Measurements from ENCODE around the gene ME2.
A peak's percentile ranks its signal among the peaks of the same experiment; 100 is the strongest.
"Not testable (repeated sequence)": the region's sequence is repeated elsewhere in the genome, so short reads cannot be mapped to it uniquely, and the experiment has no call there.

ME2 gene

GRCh38 chr18:50878345-50879301 lies at the start of gene ME2:
ME2 (plus strand) TSS chr18:50879118; CDS start chr18:50895821, 16,703 bp downstream.
- Mint-ChIP-seq H3K9me3 (no peaks in the 10 kb centered on the region), H3K4me1 (ENCODE audit: low read depth) (peaks cover 30% of the 10 kb centered on the region), H3K27ac (peak within 1 kb of the TSS; percentile 97), H3K4me3 (peak within 1 kb of the TSS; percentile 94), H3K27me3 (no peaks in the 10 kb centered on the region), H3K36me3 (ENCODE audit: low read depth) (peaks cover 24% of the 10 kb centered on the region)
- DNase-seq = peak; percentile 97

- DNase-seq = no peak
- no peak overlapping the region for H3K4me3 Mint-ChIP-seq
Measured at GRCh38 chr18:50829644-50830043, 49.3 kb upstream of the ME2 start.

GRCh38 chr18:50830544-50830943 lies 48.4 kb upstream of the ME2 start:
- Mint-ChIP-seq H3K4me1 (ENCODE audit: low read depth) (no peaks in the 10 kb centered on the region), H3K4me3 (no peak overlapping the region), H3K27me3 (no peaks in the 10 kb centered on the region), H3K27ac (no peak overlapping the region), H3K36me3 (ENCODE audit: low read depth) (no peaks in the 10 kb centered on the region), H3K9me3 (no peaks in the 10 kb centered on the region)
- no peak for DNase-seq

More at GRCh38 chr18:50829644-50830043, 49.3 kb upstream of the ME2 start:
- Mint-ChIP-seq H3K36me3 (ENCODE audit: low read depth) (no peaks in the 10 kb centered on the region), H3K9me3 (no peaks in the 10 kb centered on the region), H3K27ac (no peak overlapping the region), H3K27me3 (no peaks in the 10 kb centered on the region), H3K4me1 (ENCODE audit: low read depth) (no peaks in the 10 kb centered on the region)

GRCh38 chr18:50832754-50833153 lies 46.2 kb upstream of the ME2 start:
- no peak for DNase-seq
- Mint-ChIP-seq H3K4me3 (no peak overlapping the region), H3K27ac (no peak overlapping the region), H3K9me3 (no peaks in the 10 kb centered on the region), H3K36me3 (ENCODE audit: low read depth) (no peaks in the 10 kb centered on the region), H3K4me1 (ENCODE audit: low read depth) (peaks cover 5% of the 10 kb centered on the region), H3K27me3 (peaks cover 3% of the 10 kb centered on the region)

- not testable (repeated sequence) for H3K36me3 Mint-ChIP-seq (ENCODE audit: low read depth)
Measured at GRCh38 chr18:50833496-50833895, 45.4 kb upstream of the ME2 start.

GRCh38 chr18:50836521-50836957 lies 42.4 kb upstream of the ME2 start:
- peaks cover 5% of the 10 kb centered on the region for H3K4me1 Mint-ChIP-seq (ENCODE audit: low read depth)
- H3K27me3 Mint-ChIP-seq = peaks cover 11% of the 10 kb centered on the region
- no peaks in the 10 kb centered on the region for H3K9me3 Mint-ChIP-seq
- no peak overlapping the region for H3K4me3 Mint-ChIP-seq
- DNase-seq = no peak
- H3K27ac Mint-ChIP-seq = no peak overlapping the region
- no peaks in the 10 kb centered on the region for H3K36me3 Mint-ChIP-seq (ENCODE audit: low read depth)

More at GRCh38 chr18:50833496-50833895, 45.4 kb upstream of the ME2 start:
- not testable (repeated sequence) for H3K27ac Mint-ChIP-seq; H3K4me1 Mint-ChIP-seq (ENCODE audit: low read depth); H3K9me3 Mint-ChIP-seq; H3K27me3 Mint-ChIP-seq; H3K4me3 Mint-ChIP-seq; DNase-seq

GRCh38 chr18:50839341-50839740 lies 39.6 kb upstream of the ME2 start:
- H3K4me3 Mint-ChIP-seq = no peak overlapping the region
- no peak overlapping the region for H3K27ac Mint-ChIP-seq
- peaks cover 5% of the 10 kb centered on the region for H3K4me1 Mint-ChIP-seq (ENCODE audit: low read depth)
- peaks cover 11% of the 10 kb centered on the region for H3K27me3 Mint-ChIP-seq
- no peak for DNase-seq
- H3K36me3 Mint-ChIP-seq (ENCODE audit: low read depth) = no peaks in the 10 kb centered on the region
- no peaks in the 10 kb centered on the region for H3K9me3 Mint-ChIP-seq

GRCh38 chr18:50839996-50840395 lies 38.9 kb upstream of the ME2 start:
- H3K27ac Mint-ChIP-seq = no peak overlapping the region
- H3K4me3 Mint-ChIP-seq = no peak overlapping the region
- no peaks in the 10 kb centered on the region for H3K9me3 Mint-ChIP-seq
- H3K27me3 Mint-ChIP-seq = peaks cover 11% of the 10 kb centered on the region
- DNase-seq = no peak
- H3K4me1 Mint-ChIP-seq (ENCODE audit: low read depth) = peaks cover 5% of the 10 kb centered on the region
- H3K36me3 Mint-ChIP-seq (ENCODE audit: low read depth) = no peaks in the 10 kb centered on the region

- Mint-ChIP-seq H3K4me3 (no peak overlapping the region), H3K4me1 (ENCODE audit: low read depth) (peaks cover 3% of the 10 kb centered on the region), H3K27me3 (peaks cover 8% of the 10 kb centered on the region), H3K36me3 (ENCODE audit: low read depth) (no peaks in the 10 kb centered on the region), H3K9me3 (no peaks in the 10 kb centered on the region), H3K27ac (no peak overlapping the region)
- no peak for DNase-seq
Measured at GRCh38 chr18:50842846-50843245, 36.1 kb upstream of the ME2 start.

GRCh38 chr18:50844554-50844953 lies 34.4 kb upstream of the ME2 start:
- no peaks in the 10 kb centered on the region for H3K9me3 Mint-ChIP-seq
- no peaks in the 10 kb centered on the region for H3K36me3 Mint-ChIP-seq (ENCODE audit: low read depth)
- DNase-seq = no peak
- H3K4me1 Mint-ChIP-seq (ENCODE audit: low read depth) = peaks cover 3% of the 10 kb centered on the region
- H3K27me3 Mint-ChIP-seq = peaks cover 2% of the 10 kb centered on the region
- H3K27ac Mint-ChIP-seq = no peak overlapping the region
- no peak overlapping the region for H3K4me3 Mint-ChIP-seq

- Mint-ChIP-seq H3K4me1 (ENCODE audit: low read depth) (peaks cover 3% of the 10 kb centered on the region), H3K4me3 (no peak overlapping the region), H3K27ac (no peak overlapping the region)
Measured at GRCh38 chr18:50844960-50845359, 34.0 kb upstream of the ME2 start.

GRCh38 chr18:50847192-50847591 lies 31.7 kb upstream of the ME2 start:
- peaks cover 3% of the 10 kb centered on the region for H3K4me1 Mint-ChIP-seq (ENCODE audit: low read depth)
- no peaks in the 10 kb centered on the region for H3K27me3 Mint-ChIP-seq
- no peaks in the 10 kb centered on the region for H3K9me3 Mint-ChIP-seq
- no peaks in the 10 kb centered on the region for H3K36me3 Mint-ChIP-seq (ENCODE audit: low read depth)
- no peak overlapping the region for H3K27ac Mint-ChIP-seq
- no peak overlapping the region for H3K4me3 Mint-ChIP-seq
- no peak for DNase-seq

More at GRCh38 chr18:50844960-50845359, 34.0 kb upstream of the ME2 start:
- no peaks in the 10 kb centered on the region for H3K9me3 Mint-ChIP-seq
- no peaks in the 10 kb centered on the region for H3K36me3 Mint-ChIP-seq (ENCODE audit: low read depth)
- H3K27me3 Mint-ChIP-seq = no peaks in the 10 kb centered on the region
- DNase-seq = no peak

GRCh38 chr18:50848061-50848551 lies 30.8 kb upstream of the ME2 start:
- Mint-ChIP-seq H3K27ac (no peak overlapping the region), H3K4me1 (ENCODE audit: low read depth) (peaks cover 3% of the 10 kb centered on the region), H3K4me3 (no peak overlapping the region), H3K9me3 (no peaks in the 10 kb centered on the region), H3K36me3 (ENCODE audit: low read depth) (no peaks in the 10 kb centered on the region), H3K27me3 (no peaks in the 10 kb centered on the region)
- no peak for DNase-seq

GRCh38 chr18:50848991-50849390 lies 29.9 kb upstream of the ME2 start:
- Mint-ChIP-seq H3K27me3 (peaks cover 3% of the 10 kb centered on the region), H3K27ac (no peak overlapping the region)
- DNase-seq = no peak

GRCh38 chr18:50849419-50849821 lies 29.5 kb upstream of the ME2 start:
- Mint-ChIP-seq H3K4me3 (no peak overlapping the region), H3K36me3 (ENCODE audit: low read depth) (no peaks in the 10 kb centered on the region), H3K4me1 (ENCODE audit: low read depth) (peaks cover 3% of the 10 kb centered on the region)

More at GRCh38 chr18:50848991-50849390, 29.9 kb upstream of the ME2 start:
- no peaks in the 10 kb centered on the region for H3K36me3 Mint-ChIP-seq (ENCODE audit: low read depth)
- no peak overlapping the region for H3K4me3 Mint-ChIP-seq
- H3K9me3 Mint-ChIP-seq = peaks cover 3% of the 10 kb centered on the region
- H3K4me1 Mint-ChIP-seq (ENCODE audit: low read depth) = peaks cover 3% of the 10 kb centered on the region

More at GRCh38 chr18:50849419-50849821, 29.5 kb upstream of the ME2 start:
- Mint-ChIP-seq H3K27me3 (peaks cover 8% of the 10 kb centered on the region), H3K27ac (no peak overlapping the region), H3K9me3 (peaks cover 4% of the 10 kb centered on the region)
- no peak for DNase-seq

All from activated T-cell treated with anti-CD3 and anti-CD28 coated beads, Interleukin-2, amount 50 U/mL, for 24 hours (primary cell).